GM19324 (cell line): ENCODE results near the gene TBCD.

Source experiments
- ATAC-seq: cut with Tn5 transposase; IDR thresholded peaks from one replicate; pipeline ENCODE4 v1.9.1; 2021; ENCODE audit warnings: mild to moderate bottlenecking, moderate library complexity; ENCODE audit not compliant: unreplicated experiment, low FRiP score

The TBCD gene

DNA sequence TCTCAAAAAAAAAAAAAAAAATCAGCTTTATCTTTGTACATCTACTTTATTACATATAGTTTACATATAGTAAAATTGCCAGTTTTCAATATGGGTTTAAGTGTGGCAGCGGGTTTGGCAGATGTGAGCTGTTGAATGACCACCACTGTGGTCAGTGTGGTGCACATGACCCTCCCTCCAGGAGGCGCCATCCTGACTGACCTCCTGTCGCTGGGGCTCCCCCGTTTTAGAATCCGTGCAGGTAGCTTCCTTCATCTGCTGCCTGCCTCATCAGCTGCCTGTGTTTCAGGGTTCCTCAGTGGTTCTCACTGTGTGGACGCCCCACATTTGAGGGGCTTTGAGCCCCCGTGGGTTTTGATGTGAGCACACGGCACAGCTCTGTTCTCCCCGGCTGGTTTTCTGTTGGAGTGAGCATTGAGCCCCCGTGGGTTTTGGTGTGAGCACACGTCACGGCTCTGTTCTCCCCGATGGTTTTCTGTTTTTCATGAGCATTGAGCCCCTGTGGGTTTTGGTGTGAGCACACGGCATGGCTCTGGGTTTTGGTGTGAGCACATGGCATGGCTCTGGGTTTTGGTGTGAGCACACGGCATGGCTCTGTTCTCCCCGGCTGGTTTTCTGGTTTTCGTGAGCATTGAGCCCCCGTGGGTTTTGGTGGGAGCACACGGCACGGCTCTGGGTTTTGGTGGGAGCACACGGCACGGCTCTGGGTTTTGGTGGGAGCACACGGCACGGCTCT lies 145.8 kb downstream of the TBCD start:
- no peak for ATAC-seq

DNA sequence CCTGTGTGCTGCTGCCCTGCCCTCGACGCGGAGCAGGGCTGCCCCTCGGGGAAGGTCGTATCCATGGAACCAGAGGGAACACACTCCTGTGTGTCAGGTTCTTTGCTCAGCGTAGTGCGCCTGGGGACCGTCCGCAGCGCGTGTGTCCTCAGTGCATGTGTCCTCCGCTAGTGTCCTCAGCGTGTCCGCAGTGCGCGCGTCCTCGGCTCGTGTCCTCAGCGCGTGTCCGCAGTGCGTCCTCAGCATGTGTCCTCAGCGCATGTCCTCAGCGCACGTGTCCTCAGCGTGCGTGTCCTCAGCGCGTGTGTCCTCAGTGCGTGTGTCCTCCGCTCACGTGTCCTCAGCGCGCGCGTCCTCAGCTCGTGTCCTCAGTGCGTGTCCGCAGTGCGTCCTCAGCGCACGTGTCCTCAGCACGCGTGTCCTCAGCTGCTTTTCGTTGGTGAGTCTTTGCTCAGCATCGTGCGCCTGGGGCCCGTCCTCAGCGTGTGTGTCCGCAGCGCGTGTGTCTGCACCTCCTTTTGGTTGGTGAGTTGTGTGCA lies 147.2 kb downstream of the TBCD start:
- ATAC-seq: no peak

DNA sequence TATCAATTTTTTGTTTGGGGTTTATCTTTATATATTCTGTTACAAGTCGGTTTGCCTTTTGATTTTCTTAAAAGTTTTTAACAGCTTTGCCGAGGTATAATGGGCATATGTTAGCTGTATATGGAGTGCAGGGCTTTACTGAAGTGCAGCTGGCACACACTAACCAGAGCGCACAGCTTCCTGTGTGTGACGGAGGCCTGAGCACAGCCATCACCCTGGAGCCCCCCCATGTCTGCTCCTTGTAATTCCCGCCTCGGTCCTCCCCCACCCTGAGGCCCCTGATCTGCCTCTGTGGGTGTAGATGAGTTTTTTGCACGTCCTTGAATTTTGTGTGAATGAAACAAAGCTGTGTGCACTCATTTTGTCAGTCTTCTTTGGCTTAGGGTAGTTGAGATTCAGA lies 148.1 kb downstream of the TBCD start:
- no peak for ATAC-seq

DNA sequence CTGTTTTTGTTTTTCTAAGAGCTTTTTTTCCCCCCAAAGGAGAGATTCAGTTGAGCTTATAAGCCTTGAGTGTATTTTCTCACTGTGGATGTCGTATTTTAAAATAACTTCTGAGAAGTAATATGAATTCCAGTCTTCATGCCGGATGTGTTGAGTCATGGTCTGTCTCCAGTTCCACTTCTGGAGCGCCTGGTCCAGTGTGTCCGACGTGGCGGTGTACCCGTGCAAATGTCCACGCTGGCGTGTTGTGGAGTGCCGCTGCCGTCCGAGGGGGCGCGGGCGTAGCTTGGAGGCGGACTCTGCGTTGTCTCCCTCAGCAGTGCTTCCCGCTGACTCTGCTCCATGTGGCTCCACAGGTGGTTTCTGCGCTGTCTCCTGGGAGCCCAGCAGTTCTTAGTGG lies 148.9 kb downstream of the TBCD start:
- ATAC-seq: no peak

DNA sequence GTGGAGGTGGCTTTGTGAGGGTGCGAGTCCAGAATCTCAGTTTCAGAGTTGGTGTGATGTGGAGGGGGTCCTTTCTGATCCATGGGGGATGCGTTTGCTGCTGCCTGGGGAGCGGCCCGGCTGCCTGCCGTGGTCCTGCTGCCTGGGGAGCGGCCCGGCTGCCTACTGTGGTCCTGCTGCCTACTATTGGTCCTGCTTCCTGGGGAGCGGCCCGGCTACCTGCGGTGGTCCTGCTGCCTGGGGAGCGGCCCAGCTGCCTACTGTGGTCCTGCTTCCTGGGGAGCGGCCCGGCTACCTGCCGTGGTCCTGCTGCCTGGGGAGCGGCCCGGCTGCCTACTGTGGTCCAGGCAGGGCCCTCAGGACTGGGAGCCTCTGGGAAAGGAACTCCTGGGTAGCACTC lies 149.5 kb downstream of the TBCD start:
- ATAC-seq: no peak

DNA sequence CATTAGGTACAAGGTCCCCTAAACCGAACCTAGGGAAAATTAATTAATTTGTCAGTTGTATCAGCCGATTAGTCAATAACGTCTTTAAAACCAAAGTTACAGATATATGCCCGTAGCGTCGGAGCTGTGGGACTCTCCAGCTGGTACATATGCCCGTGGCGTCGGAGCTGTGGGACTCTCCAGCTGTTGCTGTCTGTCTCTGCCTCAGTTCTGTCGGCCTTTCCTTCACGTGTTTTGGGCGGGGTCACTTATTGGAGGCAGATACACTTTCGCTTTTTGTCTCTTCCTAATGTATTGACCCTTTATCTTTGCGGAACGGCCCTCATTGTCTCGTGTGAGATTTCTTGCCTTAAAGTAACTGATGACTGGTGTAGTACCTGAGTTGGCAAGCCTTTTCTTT lies 150.0 kb downstream of the TBCD start:
- no peak for ATAC-seq

DNA sequence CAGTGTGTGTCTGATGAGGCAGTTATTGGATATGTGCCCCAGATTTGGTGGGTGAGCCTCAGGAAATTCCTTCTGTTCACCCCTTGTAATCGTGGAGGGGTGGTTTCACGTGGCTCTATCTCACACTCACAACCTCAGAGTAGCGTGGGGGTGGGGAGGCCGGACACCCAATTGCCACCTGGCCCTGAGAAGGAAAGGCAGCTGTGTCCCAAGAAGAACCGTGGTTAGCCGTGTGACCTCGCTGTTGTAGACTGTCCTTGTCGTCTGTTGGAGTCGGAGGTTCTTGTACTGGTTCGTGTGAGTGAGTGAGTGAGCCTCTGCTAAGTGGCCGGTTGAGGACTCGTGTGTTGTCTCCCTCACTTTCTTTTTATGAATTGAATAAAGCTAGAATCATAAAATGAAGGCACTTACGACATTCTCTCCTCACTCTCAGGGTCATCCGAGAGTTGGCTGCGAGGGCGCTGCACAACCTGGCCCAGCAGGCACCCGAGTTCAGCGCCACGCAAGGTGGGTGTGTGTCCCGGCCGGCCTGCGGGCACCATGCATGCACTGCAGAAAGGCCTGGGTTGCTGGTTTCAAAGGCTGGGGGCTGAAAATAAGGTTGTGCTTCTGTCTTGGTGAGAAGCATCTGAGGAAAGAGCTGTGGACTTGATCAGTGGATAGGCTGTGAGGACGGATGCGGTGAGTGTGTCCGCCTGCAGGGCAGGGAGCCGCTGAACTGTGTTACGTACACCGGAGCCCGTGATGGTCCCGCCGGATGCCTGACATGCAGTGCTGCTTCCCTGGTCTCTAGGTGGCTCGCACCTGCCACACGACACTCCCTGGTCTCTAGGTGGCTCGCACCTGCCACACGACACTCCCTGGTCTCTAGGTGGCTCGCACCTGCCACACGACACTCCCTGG lies 151.4 kb downstream of the TBCD start:
- no peak for ATAC-seq

DNA sequence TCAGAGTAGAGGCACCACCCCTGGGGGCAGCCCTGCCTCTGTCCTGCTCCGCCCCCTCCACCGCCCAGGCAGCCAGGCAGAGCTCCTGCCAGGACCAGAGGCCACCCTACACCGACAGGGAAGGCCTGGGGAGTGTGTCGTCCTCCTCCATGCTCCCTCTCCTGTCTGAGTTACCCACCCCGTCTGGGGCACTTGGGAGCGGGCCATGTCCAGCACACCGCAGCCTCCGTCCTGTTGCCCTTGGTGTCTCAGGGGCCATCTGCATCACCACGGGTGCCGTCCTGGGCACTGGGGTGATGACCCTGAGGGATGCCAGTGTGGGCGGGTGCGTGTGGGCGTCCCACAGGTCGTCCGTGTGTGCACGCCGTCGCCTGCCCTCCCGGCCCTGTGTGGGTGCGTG lies 153.3 kb downstream of the TBCD start:
- no peak for ATAC-seq

DNA sequence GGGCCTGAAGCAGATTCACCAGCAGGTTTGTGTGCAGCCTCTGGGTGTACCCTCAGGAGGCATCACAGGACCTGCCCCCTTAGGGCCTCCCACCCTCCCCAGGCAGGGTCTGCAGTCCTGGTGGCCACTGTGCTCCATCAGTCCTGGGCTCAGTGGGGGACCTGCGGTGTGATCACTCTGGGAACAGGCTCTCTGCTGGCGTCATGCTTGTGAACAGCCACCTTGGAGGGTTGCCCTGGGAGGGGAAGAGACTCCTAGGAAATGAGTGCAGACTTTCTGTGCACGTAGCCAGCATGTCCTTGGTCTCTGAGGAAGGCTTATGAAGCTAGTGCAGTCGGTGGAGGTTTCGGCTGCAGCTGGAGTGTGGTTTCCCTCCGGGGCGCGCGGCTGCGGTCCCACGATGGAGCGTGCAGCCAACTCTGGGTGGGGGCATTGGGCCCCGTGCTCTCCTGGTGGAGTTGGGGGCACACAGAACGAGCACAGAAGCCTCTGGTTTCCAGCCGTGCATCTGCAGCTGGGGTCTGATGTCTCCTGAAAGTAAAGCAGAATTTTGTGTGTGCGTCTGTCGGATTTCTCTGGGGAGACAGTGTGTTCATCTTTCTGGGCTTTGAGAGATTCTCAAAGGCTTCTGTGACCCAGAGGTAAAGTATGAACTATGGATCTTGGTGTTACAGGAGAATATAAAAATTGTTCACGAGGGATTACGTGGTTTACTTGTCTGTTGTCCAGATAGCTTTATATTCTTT lies 156.1 kb downstream of the TBCD start:
- ATAC-seq: no peak

DNA sequence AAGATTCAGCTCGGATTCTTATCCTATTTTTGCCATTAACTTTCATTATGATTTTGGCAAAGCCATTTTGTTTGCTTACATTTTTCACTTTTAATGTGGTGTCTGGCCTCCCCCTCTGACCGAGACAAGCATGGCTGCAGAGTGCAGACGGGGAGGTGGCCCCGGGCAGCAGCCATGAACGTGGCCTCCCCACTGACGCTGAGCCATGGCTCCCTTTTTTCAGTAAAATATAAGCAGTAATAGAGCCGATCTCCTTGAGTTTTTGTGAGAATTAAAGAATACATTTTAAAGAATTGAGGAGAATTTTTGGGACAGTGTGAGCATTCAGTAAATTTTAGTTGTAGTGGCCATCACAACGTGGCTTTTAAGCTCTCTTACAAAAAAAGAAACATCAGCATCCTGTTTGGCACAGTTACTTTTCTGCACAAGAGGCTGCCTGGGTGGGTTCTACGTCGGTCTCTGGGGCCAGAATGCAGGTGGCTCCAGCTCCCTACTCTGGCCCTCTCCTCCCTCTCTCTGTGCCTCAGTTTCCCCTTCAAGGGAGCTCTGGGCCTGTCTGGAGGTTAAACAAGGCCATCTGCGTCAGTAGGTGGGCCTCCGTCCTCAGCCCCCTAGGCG lies 156.8 kb downstream of the TBCD start:
- no peak for ATAC-seq

DNA sequence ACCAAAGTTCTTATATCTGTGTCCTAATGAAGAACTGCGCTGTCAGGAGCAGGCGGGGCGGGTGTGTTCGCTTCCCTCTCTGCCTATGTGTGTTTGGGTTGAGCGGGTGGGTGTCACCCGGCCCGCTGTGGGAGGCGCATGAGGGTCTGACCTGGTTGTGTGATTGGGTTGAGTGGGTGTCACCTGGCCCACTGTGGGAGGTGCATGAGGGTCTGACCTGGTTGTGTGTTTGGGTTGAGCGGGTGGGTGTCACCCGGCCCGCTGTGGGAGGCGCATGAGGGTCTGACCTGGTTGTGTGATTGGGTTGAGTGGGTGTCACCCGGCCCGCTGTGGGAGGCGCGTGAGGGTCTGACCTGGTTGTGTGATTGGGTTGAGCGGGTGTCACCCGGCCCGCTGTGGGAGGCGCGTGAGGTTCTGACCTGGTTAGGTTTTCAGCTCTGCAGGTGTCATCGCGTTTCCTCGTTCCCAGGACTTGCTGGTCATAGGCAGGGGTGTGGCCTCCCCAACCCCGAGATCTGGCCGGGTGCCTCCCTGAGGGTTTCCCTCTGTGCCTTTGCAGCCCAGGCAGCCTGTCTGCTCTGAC lies 157.5 kb downstream of the TBCD start:
- ATAC-seq: no peak

DNA sequence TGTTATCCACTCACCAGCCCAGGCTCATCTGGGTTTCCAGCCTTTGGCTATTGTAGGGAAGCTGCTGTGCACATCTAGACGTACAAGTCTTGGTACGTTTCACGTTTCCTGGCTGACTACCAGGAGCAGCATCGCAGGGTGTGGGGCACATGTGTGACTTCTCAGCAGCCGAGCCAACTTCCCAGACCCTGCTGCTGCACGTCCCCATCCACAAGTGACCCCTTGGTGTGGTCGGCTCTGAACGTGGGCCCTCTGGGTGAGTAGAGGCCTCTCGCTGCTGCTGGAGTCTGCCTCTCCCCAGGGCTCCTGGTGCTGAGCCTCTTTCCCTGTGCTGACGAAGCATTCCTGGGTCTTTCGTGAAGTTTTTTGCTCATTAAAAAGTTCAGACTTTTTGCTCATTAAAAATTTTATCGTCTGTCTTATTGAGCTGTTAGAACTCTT lies 158.2 kb downstream of the TBCD start:
- ATAC-seq: no peak

DNA sequence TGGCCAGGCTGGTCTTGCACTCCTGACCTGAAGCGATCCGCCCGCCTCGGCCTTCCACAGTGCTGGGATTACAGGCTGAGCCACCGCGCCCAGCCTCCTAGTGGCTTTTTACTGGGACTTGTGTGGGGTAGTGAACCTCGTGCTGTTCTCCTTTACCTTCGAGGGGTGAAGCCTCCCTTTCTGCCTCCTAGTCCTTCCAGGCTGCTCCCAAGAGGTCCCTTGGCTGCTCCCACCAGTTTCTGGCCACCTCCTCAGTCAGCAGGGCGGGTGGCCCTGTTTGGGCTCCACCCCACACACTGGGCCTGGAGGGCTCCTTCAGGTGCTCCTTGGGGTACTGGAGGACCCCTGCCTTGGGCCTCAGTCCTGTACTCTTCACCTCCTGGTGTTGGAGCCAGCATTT lies 158.9 kb downstream of the TBCD start:
- ATAC-seq: no peak

DNA sequence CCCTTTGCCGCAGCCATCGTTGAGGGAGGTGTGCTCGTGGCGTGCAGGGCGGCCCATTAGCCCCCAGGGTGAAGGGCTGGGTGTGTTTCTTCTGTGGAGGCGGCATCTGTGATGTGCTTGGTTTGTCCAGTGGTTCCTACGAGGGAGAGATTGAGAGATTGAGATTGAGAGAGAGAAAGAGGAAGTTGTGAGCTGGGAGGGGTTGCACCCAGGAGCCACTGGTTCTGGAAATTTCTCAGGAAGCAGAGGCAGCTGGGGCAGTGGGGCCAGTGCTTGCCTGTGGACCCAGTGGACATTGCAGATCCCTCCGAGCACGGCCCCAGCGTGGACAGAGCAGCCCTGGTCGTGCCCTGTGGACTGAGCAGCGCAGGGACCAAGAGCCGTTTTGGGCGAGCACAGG lies 160.0 kb downstream of the TBCD start:
- ATAC-seq: no peak

DNA sequence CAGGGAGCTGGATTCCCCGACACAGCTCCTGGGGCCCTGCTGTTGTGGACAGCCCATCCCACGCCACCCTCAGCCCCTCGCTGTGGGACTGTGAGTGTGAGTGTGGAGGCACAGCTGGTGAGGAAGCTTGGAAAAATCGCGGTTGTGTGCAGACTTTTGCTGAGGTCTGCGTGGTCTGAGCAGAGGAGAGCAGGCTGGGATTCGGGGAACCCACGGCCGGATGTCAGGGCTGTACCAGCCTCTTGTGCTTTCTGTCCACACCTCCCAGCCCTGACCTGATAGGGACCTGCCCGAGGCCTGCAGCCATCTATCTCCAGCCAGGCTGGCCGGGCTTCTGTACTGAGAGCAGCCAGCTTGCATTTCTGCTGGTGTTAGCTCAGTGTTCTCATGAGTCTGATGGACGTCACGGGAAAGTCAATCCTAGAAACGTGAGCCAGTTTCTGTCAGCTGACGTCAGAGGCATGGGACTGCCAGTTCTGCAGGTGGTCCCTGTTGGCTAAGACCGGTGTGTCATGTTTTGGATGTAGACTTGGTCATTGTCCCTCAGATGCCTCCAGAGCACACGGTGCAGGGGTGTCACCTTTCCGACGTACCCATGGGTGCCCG lies 160.7 kb downstream of the TBCD start:
- ATAC-seq: no peak

DNA sequence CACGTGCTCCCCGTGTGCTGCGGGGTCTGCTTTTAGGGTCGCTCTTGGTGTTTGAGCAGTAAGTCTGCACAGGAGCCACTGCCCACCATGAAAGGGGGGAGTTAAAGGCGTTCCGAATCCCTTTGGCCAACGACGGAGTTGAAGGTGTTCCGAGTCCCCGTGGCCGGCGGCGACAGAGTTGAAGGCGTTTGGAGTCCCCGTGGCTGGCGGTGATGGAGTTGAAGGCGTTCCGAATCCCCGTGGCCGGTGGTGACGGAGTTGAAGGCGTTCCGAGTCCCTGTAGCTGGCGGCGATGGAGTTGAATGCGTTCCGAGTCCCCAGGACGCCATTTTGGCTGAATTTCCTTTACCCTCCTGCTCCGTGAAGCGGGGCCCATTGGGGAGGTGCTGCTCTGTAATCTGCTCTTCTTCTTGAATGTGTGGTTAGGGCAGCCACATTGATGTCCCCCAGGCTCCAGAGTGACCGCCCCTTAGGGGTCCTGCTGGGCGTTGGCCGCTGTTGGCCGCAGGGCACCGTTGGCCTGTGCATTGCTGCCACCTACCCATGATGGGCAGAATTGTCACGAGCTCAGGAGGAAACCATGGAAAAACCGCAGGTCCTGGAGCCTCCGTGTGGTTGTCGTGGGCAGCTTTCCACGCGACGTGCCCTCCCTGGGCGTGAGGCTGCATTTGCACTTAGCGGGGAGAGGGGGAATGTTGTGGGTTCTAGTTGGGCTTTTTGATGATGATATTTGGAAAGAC lies 161.6 kb downstream of the TBCD start:
- ATAC-seq: no peak

DNA sequence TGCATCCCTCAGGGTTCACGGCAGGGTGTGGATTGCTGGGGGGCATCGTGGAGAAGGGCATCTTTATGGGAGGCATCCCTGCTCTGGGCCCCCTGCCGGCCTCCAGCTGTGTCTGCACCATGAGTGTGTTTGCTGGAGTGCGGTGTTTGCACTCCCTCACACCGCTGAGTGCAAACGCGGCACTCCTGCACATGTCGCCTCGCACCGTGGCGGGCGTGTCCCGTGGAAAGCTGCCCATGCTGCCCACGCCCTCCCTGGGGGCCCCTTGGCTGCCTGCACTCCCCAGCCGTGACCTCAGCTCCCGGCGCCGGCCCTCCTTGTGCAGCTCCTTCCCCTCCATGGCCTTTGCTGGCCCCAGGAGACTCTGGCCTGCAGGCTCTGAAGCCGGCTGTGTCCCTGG lies 162.5 kb downstream of the TBCD start:
- ATAC-seq: no peak

DNA sequence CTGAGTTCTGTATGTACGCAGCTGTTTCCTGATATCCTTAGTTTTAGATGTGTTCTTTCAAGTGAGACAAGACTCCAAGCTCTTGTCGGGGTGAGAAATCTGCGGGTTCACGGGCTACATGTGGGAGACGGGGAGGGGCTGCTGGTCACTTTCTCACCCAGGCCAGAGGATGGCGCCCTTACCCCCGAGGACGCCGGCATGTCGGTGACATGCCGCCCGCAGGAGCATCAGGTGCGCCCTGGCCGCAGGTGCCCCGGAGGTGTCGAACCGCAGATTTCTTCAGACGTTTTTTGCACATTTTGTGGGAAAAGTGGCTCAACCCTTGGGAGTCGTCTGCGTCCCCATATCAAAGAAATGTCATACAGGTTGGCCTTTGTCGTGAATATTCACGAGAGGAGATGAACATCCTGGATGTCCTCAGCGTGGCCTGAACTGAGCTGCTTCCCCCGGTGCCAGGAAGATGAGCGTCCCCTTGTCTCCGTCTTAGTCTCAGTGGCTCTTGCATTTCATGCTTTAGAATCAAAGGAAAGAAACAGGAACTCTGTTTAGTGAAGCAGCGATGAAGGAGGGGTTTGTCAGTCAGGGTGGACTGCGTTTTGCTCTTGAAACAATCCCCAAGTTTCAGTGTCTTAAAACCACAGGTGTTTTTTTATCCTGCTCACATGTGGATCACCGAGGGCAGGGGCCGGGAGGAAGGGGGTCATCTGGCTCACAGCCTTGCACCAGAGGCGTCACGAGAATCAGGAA lies 163.3 kb downstream of the TBCD start:
- no peak for ATAC-seq

DNA sequence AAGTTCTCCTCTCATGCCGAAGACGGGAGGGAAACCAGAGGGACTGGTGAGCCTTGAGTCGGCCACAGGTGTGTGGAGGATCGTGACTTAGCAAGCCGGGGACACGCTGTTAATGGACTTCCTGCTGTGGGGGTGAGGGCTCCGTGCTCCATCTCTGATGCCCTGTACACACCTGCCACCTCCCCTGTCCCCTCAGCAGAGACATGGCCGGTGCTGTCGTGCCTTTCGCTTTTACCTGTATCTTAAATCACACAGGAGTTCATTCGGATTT lies 163.8 kb downstream of the TBCD start:
- ATAC-seq: no peak
